NT2/D1 (cell line): ENCODE results near the gene MALT1.
A peak's percentile ranks its signal among the peaks of the same experiment; 100 is the strongest.

Experiments
- DNase-seq: peaks from one replicate; pipeline ENCODE4 v3.0.0-alpha.2; 2011; ENCODE audit warnings: low read depth, low spot score
- H3K27me3 ChIP-seq: 2 replicates; pipeline ENCODE4 v1.6.0; 2011; ENCODE audit warnings: mild to moderate bottlenecking; ENCODE audit not compliant: insufficient read length, insufficient read depth
- H3K36me3 ChIP-seq: 2 replicates; pipeline ENCODE4 v1.6.1; 2011; ENCODE audit warnings: mild to moderate bottlenecking, low read length, mixed read lengths; ENCODE audit not compliant: insufficient read depth, insufficient read length
- H3K4me1 ChIP-seq: 2 replicates; pipeline ENCODE4 v1.5.1; 2011; ENCODE audit not compliant: insufficient read depth, insufficient read length
- H3K4me3 ChIP-seq: 2 replicates; pipeline ENCODE4 v1.5.1; 2011; ENCODE audit warnings: low read depth; ENCODE audit not compliant: insufficient read length
- H3K9ac ChIP-seq: 2 replicates; pipeline ENCODE4 v1.6.0; 2011; ENCODE audit warnings: low read depth; ENCODE audit not compliant: insufficient read length
- H3K9me3 ChIP-seq: 2 replicates; pipeline ENCODE4 v1.5.1; 2011; ENCODE audit warnings: mild to moderate bottlenecking, low read length; ENCODE audit not compliant: insufficient read depth
- SUZ12 ChIP-seq: IDR thresholded peaks from 2 replicates; pipeline ENCODE4 v1.6.1; 2011; ENCODE audit not compliant: insufficient read length, insufficient read depth; ENCODE audit errors: extremely low read depth
- YY1 ChIP-seq: IDR thresholded peaks from 2 replicates; pipeline ENCODE4 v1.6.1; 2011; ENCODE audit not compliant: insufficient read length, insufficient read depth
- ZNF274 ChIP-seq: IDR thresholded peaks from 2 replicates; pipeline ENCODE4 v1.6.1; 2011; ENCODE audit warnings: mild to moderate bottlenecking, low read depth, low read length

MALT1 gene

DNA sequence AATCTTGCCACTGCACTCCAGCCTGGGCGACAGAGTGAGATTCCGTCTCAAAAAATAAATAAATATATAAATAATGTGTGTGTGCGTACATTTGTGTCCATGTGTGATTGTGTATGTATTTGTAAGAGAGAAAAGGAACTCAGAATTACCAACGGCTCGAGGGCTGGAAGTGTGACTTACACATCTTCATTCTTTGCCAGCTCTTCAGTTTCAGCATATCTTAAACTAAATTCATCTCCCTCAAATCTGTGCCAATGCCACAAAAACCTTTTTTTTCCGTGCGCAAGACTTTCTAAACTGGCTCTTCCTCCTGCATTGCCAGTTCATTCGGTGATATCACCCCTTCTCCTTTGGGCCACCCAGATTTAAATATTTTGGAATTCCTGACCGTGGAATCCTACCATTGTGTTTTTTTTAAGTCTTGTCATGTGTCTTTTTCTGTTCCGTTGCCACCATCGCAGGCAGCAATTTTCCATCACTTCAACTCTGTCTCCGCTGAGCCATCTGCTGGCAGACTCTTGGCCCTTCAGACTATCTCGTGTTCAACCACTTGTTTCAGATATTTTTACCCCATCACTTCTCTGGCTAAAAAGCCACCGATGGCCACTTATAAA lies 116.4 kb downstream of the MALT1 start:
- Histone ChIP-seq H3K36me3 (no peaks in the 10 kb centered on the region), H3K4me3 (no peak overlapping the region)
- no peak for TF ChIP-seq ZNF274
- no peak for TF ChIP-seq YY1
- TF ChIP-seq SUZ12 = no peak

DNA sequence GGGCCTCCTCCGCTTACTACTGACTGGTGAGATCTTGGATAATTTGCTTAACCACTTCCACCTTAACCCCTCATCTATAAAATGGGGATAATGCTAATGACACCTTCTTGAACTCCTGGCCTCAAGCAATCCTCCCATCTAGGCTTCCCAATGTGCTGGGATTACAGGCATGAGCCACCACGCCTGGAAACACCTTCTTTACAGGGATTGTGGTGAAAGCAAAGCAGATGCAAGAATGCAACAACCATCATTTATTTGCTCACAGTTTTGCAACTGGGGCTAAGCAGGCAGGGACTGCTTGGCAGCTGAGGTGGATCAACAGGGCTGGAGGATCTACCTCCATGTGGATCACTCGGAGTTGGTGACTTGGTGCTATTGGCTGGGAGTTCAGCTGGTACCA lies 117.2 kb downstream of the MALT1 start:
- Histone ChIP-seq H3K9ac (no peak overlapping the region), H3K9me3 (no peaks in the 10 kb centered on the region), H3K27me3 (no peaks in the 10 kb centered on the region), H3K36me3 (no peaks in the 10 kb centered on the region), H3K4me1 (peaks cover 11% of the 10 kb centered on the region), H3K4me3 (no peak overlapping the region)
- DNase-seq = no peak
- TF ChIP-seq SUZ12 (no peak), ZNF274 (no peak), YY1 (no peak)

More for the DNA sequence above, 116.4 kb downstream of the MALT1 start:
- Histone ChIP-seq H3K4me1 (peaks cover 11% of the 10 kb centered on the region), H3K9ac (no peak overlapping the region), H3K9me3 (no peaks in the 10 kb centered on the region), H3K27me3 (no peaks in the 10 kb centered on the region)
- DNase-seq = no peak

DNA sequence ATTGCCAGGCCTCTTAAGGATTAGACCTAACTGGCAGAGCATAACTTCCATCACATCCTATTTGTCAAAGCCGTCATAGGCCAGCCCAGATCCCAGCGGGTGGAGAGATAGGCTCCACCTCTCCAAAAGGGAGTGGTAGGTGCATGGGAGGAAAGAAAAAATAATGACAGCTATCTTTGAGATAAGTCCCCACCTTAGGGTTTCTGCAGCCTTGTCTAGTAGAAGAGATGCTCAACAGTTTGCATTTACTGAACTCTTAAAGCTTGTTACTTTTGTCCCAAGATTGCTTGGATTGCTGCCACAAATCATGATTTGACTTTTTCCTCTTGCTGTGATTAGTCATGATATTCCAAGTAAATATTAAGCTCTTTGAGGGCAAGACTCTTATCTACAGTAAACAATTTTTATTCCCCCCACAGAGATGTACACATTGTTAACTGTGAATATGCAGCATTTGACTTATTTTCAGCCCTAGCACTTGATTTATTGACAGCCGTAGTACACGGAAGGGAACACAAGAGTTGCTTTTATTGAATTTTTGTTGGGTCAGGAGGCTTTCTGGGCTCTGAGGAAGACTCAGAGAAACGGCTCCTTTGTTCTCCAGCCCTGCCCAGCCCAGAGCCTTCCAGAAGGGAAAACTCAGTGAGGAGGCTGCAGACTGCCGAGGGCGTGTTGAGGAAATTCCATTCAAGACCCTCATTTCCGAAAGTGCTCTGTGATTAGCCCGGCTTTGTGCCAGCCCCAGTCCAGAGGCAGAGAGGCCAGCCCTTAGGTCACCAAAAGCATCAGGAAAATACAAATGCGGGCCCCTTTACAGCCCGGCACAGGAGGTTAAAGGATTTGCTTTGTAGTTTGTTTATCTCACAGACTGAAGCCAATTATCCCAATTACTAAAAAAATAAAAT lies 118.0 kb downstream of the MALT1 start:
- Histone ChIP-seq H3K9ac (peak overlapping the region; percentile 42), H3K27me3 (no peaks in the 10 kb centered on the region), H3K36me3 (no peaks in the 10 kb centered on the region), H3K9me3 (no peaks in the 10 kb centered on the region), H3K4me1 (peaks cover 11% of the 10 kb centered on the region), H3K4me3 (no peak overlapping the region)
- TF ChIP-seq YY1 = no peak
- no peak for TF ChIP-seq ZNF274
- no peak for TF ChIP-seq SUZ12
- DNase-seq = no peak

DNA sequence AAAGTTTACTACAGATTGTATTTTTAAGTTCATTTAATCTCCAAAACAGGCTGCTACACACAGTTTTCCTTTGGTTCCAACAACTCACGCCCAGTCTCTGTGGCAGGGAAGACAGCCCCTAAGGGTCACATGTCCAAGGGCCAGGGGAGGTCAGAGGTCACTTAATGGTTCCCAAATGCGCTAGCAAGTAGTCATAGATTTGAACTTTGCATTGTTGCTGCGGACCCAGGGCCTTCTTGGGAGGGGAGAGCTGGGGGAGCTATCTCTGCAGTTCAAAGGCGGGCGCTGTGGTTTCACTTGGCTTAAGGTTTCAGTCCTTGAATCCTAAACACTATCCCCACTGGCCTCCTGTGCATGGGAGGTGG lies 118.6 kb downstream of the MALT1 start:
- H3K27me3 ChIP-seq = no peaks in the 10 kb centered on the region
- DNase-seq = no peak
- no peak overlapping the region for H3K4me3 ChIP-seq
- no peak for TF ChIP-seq SUZ12
- no peak for TF ChIP-seq ZNF274
- no peak for TF ChIP-seq YY1
- H3K4me1 ChIP-seq = peaks cover 6% of the 10 kb centered on the region
- peak overlapping the region; percentile 42 for H3K9ac ChIP-seq
- H3K36me3 ChIP-seq = no peaks in the 10 kb centered on the region
- H3K9me3 ChIP-seq = no peaks in the 10 kb centered on the region

DNA sequence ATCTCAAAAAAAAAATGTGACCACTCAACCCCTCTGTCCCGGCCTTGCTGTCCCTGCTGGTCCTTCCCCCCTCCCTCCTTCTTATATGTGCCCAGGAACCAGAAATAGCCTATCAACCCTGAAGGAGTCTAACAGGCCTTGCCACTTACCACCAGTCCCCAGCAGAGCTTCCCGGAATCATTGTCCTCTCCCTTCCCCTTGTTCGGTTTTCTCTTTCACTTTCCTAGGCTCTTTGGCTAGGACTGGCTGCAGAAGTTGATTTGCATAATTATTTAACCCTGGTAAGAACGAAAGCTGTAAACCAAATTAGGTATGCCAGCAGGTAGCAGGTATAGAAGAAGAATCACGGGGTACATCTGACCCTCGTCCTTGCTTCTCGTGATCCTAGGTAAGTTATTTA lies 120.8 kb downstream of the MALT1 start:
- no peaks in the 10 kb centered on the region for H3K27me3 ChIP-seq
- DNase-seq = no peak
- H3K36me3 ChIP-seq = no peaks in the 10 kb centered on the region
- TF ChIP-seq SUZ12 (no peak), YY1 (no peak), ZNF274 (no peak)
- peaks cover 6% of the 10 kb centered on the region for H3K4me1 ChIP-seq
- H3K4me3 ChIP-seq = no peak overlapping the region
- H3K9ac ChIP-seq = no peak overlapping the region
- H3K9me3 ChIP-seq = no peaks in the 10 kb centered on the region

DNA sequence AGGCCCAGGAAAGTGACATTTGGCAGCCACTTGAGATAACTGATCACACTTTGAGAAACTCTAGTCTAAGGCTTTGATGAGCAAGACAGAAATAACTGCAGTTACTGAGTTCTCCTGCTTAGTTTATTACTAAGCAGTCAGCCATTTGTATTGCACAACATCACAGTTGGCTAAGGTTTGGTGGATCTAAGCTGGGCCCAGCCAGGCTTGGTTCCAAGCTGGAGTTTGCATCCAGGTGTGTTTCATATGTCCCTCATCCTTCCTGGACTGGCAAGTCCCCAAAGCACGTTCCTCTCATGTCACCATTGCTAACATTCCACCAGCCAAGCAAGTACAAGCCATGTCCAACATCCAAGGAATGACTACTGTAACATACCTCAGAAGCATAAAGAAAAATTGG lies 122.1 kb downstream of the MALT1 start:
- no peak overlapping the region for H3K9ac ChIP-seq
- no peak for TF ChIP-seq SUZ12
- TF ChIP-seq YY1 = no peak
- no peak for TF ChIP-seq ZNF274
- H3K4me3 ChIP-seq = no peak overlapping the region
- no peaks in the 10 kb centered on the region for H3K27me3 ChIP-seq
- no peaks in the 10 kb centered on the region for H3K9me3 ChIP-seq
- no peak for DNase-seq
- H3K4me1 ChIP-seq = peaks cover 6% of the 10 kb centered on the region
- H3K36me3 ChIP-seq = no peaks in the 10 kb centered on the region

DNA sequence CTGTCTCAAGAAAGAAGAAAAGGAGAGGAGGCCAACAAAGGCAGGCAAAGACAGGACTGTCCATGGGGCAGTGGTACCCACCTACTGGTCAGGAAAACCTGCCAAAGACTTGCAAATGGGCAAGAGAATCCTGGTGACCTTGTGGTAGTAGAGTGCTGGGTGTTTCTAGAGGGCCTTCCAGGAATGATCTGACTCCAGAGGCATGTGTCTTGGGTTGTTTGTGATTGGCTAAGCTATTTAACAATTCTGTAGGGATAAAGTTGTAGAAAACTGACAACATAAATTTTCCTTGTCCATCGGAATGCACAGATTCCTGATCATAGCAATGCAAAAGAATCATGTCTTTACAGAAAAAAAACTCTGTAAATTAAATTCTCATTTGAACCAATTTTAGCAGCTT lies 125.0 kb downstream of the MALT1 start:
- H3K9ac ChIP-seq = no peak overlapping the region
- no peaks in the 10 kb centered on the region for H3K4me1 ChIP-seq
- H3K27me3 ChIP-seq = no peaks in the 10 kb centered on the region
- DNase-seq = no peak
- H3K4me3 ChIP-seq = no peak overlapping the region
- TF ChIP-seq ZNF274 = no peak
- TF ChIP-seq SUZ12 = no peak
- no peak for TF ChIP-seq YY1
- H3K9me3 ChIP-seq = no peaks in the 10 kb centered on the region
- no peaks in the 10 kb centered on the region for H3K36me3 ChIP-seq
